ENCODE results near the gene KCNMB3.

GRCh38 chr3:179233043-179233442, 17.9 kb downstream of the KCNMB3 start:
- TF ChIP-seq CTCF (IDR thresholded peaks at IDR 0.05; ENCODE audit: low read depth, low read length, missing input control), result no peak
- TF ChIP-seq MAX (IDR thresholded peaks at IDR 0.05), result no peak
- no peak for TF ChIP-seq TAF1 (conservative IDR thresholded peaks at IDR 0.05)
- TF ChIP-seq RAD21 (IDR thresholded peaks at IDR 0.05), result no peak
- no peak for TF ChIP-seq REST (IDR thresholded peaks at IDR 0.05)
- no peak for TF ChIP-seq FOXA2 (IDR thresholded peaks at IDR 0.05)

Data from liver (tissue), 3 donors.